CD4-positive, alpha-beta T cell treated with Interferon gamma for 1 hour (primary cell): Measurements from ENCODE around the gene PUM1.

Experiments used
- DNase-seq: peaks from one replicate; pipeline ENCODE4 v3.0.0-alpha.2; 2020

PUM1 gene

GRCh38 chr1:30887485-30888315 is 177.8 kb downstream of the PUM1 start:
- DNase-seq, result no peak

GRCh38 chr1:30886710-30887428 is 178.6 kb downstream of the PUM1 start:
- no peak for DNase-seq

GRCh38 chr1:30885570-30886522 is 179.7 kb downstream of the PUM1 start:
- no peak for DNase-seq

GRCh38 chr1:30884723-30885122 is 180.8 kb downstream of the PUM1 start:
- DNase-seq, result no peak

- no peak for DNase-seq
Observed at GRCh38 chr1:30883389-30884172, 181.9 kb downstream of the PUM1 start.

GRCh38 chr1:30882678-30883388 is 182.7 kb downstream of the PUM1 start:
- DNase-seq, result no peak
